ENCODE data around the gene TOMM40L.
A peak's percentile ranks its signal among the peaks of the same experiment; 100 is the strongest.

Gene TOMM40L

GRCh38 chr1:161197560-161198193 is 28.2 kb upstream of the TOMM40L start:
- no peak for DNase-seq

GRCh38 chr1:161198194-161198896 is 27.5 kb upstream of the TOMM40L start:
- DNase-seq, result no peak

- DNase-seq, result no peak
Measured at GRCh38 chr1:161198897-161199431, 26.9 kb upstream of the TOMM40L start, which contains the start of gene ADAMTS4. Gene ADAMTS4 (minus strand): TSS chr1:161199054. CDS start chr1:161198627, 427 bp downstream.

GRCh38 chr1:161199506-161200139 is 26.2 kb upstream of the TOMM40L start:
- DNase-seq, result no peak

GRCh38 chr1:161200421-161200991 is 25.4 kb upstream of the TOMM40L start:
- DNase-seq, result no peak

GRCh38 chr1:161200992-161201835 is 24.6 kb upstream of the TOMM40L start:
- DNase-seq, result no peak

- DNase-seq, result peak; percentile 96
Measured at GRCh38 chr1:161201836-161202712, 23.8 kb upstream of the TOMM40L start, which contains the start of gene NDUFS2. Gene NDUFS2 (plus strand): TSS chr1:161202367. CDS start chr1:161202386, 19 bp downstream.

- DNase-seq, result no peak
Measured at GRCh38 chr1:161206411-161207140, 19.3 kb upstream of the TOMM40L start.

GRCh38 chr1:161207173-161207572 is 18.7 kb upstream of the TOMM40L start:
- DNase-seq, result no peak

GRCh38 chr1:161209790-161210409 is 16.0 kb upstream of the TOMM40L start:
- peak; percentile 64 for DNase-seq

GRCh38 chr1:161214369-161214768 is 11.5 kb upstream of the TOMM40L start:
- DNase-seq, result no peak

GRCh38 chr1:161215076-161215475 is 10.8 kb upstream of the TOMM40L start, which contains the start of gene FCER1G:
Gene FCER1G (plus strand): TSS chr1:161215295. CDS start chr1:161215322, 27 bp downstream.
- DNase-seq, result no peak

- no peak for DNase-seq
Measured at GRCh38 chr1:161216945-161217712, 8.7 kb upstream of the TOMM40L start.

GRCh38 chr1:161217831-161218230 is 8.0 kb upstream of the TOMM40L start:
- no peak for DNase-seq

- DNase-seq, result no peak
Measured at GRCh38 chr1:161218301-161219077, 7.4 kb upstream of the TOMM40L start.

- no peak for DNase-seq
Measured at GRCh38 chr1:161219078-161219892, 6.6 kb upstream of the TOMM40L start.

- DNase-seq, result no peak
Measured at GRCh38 chr1:161220002-161220401, 5.9 kb upstream of the TOMM40L start.
